Measurements from ENCODE around the gene ATF7. TPM values are rescaled to one million over a fixed set of nuclear protein-coding genes. Genes with fewer than 3 reads are reported as not detected.

Gene ATF7
- total and polyA plus RNA-seq, 9 of the 15 experiments (the other 6 are each of a cell fraction or from before 2014, with no cell fraction given), result 10.6 to 30.4 (median 20.7) TPM

DNA sequence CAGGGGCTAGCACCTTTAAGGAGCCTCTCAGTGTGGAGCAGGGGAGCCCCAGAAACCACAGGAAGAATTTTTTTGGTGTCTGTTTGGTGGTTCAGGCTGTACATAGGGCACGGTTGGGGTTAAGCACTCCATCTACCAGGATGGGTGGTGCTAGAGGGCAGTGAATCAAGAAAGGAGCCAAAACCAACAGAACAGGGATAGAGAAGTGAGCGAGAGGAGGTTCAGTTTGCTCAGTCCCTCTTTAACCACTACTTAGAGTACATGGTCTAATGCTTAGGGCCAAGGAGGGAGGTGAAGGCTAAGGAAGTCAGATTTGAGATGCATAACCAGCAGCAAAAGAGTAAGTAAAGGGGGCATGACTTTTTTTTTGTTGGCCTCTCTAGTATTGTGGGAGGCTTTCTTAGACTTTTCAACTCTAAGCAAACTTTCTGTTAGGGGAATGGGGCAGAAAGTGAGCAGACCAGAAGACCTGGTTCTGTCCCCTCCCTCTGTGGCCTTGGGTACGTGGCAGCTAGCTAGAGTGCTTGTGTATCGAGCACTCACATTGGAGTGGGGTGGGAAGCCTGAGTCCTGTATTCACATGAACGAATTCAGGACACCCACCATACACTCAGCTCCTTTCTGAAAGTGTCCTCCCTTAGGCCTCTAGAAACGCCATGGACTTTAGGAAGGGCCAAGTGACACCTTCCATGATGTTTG, 112.3 kb downstream of the ATF7 start:
- Histone ChIP-seq H3K27me3 (ENCODE audit: control insufficient read depth in 2 of 2, insufficient read depth in 2 of 2, low read length in 2 of 2) (no peaks in the 10 kb centered on the region; a peak in 1 of 5 replicates), H3K4me1 (replicated peaks in 1 of 2; ENCODE audit: control insufficient read depth in 2 of 2, insufficient read depth in 2 of 2, low read length in 2 of 2) (peaks cover 0 to under 1% of the 10 kb centered on the region in 2 experiments; a peak in 2 of 5 replicates), H3K27ac (ENCODE audit: extremely low read depth, low read depth, low read length) (no peak overlapping the region), H3K9ac (ENCODE audit: insufficient read depth in 1 of 2, low read depth in 2 of 2, low read length in 2 of 2) (peak overlapping the region in 1 of 2 experiments; percentile 15; a peak in 1 of 4 replicates), H3K4me2 (ENCODE audit: insufficient read depth, low read length) (no peak overlapping the region), H3K36me3 (ENCODE audit: control insufficient read depth, insufficient read depth, low read length) (peaks cover 64% of the 10 kb centered on the region), H4K20me1 (replicated peaks; ENCODE audit: control insufficient read depth, insufficient read depth, low read length) (no peaks in the 10 kb centered on the region), H2AFZ (ENCODE audit: low read depth, low read length) (no peak overlapping the region), H3K9me3 (replicated peaks; ENCODE audit: control insufficient read depth, insufficient read depth, low read depth, low read length) (no peaks in the 10 kb centered on the region), H3K4me3 (no peak overlapping the region), H3K79me2 (ENCODE audit: control insufficient read depth, insufficient read depth, low read length) (no peaks in the 10 kb centered on the region), H3K9me1 (ENCODE audit: control insufficient read depth, insufficient read depth, low read length) (no peaks in the 10 kb centered on the region)
- BruUV-seq (replicated peaks), result no TSS peak
- FAIRE-seq, result no peak
- WGBS (ENCODE audit: insufficient coverage, low coverage, missing lambda C conversion rate), result 77% methylated on average over 6 of the region's 6 CpGs
- in situ Hi-C loops (cut with MboI), result no loop called here
- ChIA-PET CTCF (ENCODE audit: low intra/inter-chr PET ratio) (no interaction called here), POLR2A (interaction anchor here (0.5 to 2.5 kb wide), 4 partner anchors 11 to 48 kb away, joined by 3 to 13 read pairs (median 4); partner anchors contain the start of gene TARBP2)
- no peak for ATAC-seq
- no peak for DNase-seq (ENCODE audit: extremely low read depth in 1 of 4, low spot score in 3 of 4)
- intact Hi-C loops (cut with micrococcal nuclease), result no loop called here
- no peak for TF ChIP-seq ETS2 (tag; IDR thresholded peaks at IDR 0.05; ENCODE audit: borderline replicate concordance, poor library complexity, severe bottlenecking)
- TF ChIP-seq ZNF280B (CRISPR knock-in tag; IDR thresholded peaks at IDR 0.05), result no peak
- TF ChIP-seq, protein P1, sequence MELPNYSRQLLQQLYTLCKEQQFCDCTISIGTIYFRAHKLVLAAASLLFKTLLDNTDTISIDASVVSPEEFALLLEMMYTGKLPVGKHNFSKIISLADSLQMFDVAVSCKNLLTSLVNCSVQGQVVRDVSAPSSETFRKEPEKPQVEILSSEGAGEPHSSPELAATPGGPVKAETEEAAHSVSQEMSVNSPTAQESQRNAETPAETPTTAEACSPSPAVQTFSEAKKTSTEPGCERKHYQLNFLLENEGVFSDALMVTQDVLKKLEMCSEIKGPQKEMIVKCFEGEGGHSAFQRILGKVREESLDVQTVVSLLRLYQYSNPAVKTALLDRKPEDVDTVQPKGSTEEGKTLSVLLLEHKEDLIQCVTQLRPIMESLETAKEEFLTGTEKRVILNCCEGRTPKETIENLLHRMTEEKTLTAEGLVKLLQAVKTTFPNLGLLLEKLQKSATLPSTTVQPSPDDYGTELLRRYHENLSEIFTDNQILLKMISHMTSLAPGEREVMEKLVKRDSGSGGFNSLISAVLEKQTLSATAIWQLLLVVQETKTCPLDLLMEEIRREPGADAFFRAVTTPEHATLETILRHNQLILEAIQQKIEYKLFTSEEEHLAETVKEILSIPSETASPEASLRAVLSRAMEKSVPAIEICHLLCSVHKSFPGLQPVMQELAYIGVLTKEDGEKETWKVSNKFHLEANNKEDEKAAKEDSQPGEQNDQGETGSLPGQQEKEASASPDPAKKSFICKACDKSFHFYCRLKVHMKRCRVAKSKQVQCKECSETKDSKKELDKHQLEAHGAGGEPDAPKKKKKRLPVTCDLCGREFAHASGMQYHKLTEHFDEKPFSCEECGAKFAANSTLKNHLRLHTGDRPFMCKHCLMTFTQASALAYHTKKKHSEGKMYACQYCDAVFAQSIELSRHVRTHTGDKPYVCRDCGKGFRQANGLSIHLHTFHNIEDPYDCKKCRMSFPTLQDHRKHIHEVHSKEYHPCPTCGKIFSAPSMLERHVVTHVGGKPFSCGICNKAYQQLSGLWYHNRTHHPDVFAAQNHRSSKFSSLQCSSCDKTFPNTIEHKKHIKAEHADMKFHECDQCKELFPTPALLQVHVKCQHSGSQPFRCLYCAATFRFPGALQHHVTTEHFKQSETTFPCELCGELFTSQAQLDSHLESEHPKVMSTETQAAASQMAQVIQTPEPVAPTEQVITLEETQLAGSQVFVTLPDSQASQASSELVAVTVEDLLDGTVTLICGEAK (IDR thresholded peaks at IDR 0.05), result no peak
- TF ChIP-seq, protein P1 (CRISPR knock-in tag; IDR thresholded peaks at IDR 0.05), result no peak
- TF ChIP-seq ZNF785 (CRISPR knock-in tag; IDR thresholded peaks at IDR 0.05), result no peak
- no peak for TF ChIP-seq MYC (IDR thresholded peaks at IDR 0.05; ENCODE audit: low read depth, low read length)
- TF ChIP-seq MYC (CRISPR knock-in tag; IDR thresholded peaks at IDR 0.05; ENCODE audit: borderline replicate concordance, low read depth), result no peak
- TF ChIP-seq, protein P2, sequence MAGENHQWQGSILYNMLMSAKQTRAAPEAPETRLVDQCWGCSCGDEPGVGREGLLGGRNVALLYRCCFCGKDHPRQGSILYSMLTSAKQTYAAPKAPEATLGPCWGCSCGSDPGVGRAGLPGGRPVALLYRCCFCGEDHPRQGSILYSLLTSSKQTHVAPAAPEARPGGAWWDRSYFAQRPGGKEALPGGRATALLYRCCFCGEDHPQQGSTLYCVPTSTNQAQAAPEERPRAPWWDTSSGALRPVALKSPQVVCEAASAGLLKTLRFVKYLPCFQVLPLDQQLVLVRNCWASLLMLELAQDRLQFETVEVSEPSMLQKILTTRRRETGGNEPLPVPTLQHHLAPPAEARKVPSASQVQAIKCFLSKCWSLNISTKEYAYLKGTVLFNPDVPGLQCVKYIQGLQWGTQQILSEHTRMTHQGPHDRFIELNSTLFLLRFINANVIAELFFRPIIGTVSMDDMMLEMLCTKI (IDR thresholded peaks at IDR 0.05; ENCODE audit: partially characterized antibody), result no peak

Measured in K562 (cell line).